Keratinocyte (primary cell): ENCODE measurements around the gene CFAP410. TPM values are rescaled to one million over a fixed set of nuclear protein-coding genes. Genes with fewer than 3 reads are reported as not detected.

Source experiments
- DNase-seq: peaks from one replicate; pipeline ENCODE4 v3.0.0-alpha.2; 2011; ENCODE audit warnings: low read depth, missing footprints, low spot score
- FAIRE-seq: peaks from 2 replicates; lab custom pipeline; 2011; peaks lifted over from hg19 to GRCh38; lab: Jason Lieb, UNC
- H2AFZ ChIP-seq: 2 replicates; pipeline ENCODE4 v1.6.0; 2012; ENCODE audit warnings: low read length, control low read depth, inconsistent platforms; ENCODE audit not compliant: control insufficient read depth
- H3K27ac ChIP-seq: 2 replicates; pipeline ENCODE4 v1.5.1; 2011; ENCODE audit warnings: low read length; ENCODE audit not compliant: control insufficient read depth, insufficient read depth
- H3K27me3 ChIP-seq: 3 replicates; pipeline ENCODE4 v1.6.0; 2011; ENCODE audit warnings: low read length; ENCODE audit not compliant: control insufficient read depth, insufficient read depth; ENCODE audit errors: extremely low read depth
- H3K36me3 ChIP-seq, 2 experiments: 2 replicates in 1 of 2; 3 replicates in 1 of 2; pipeline ENCODE4 v1.5.1; 2011; ENCODE audit warnings: low read length in 2 of 2, mild to moderate bottlenecking in 1 of 2; ENCODE audit not compliant: control insufficient read depth in 2 of 2, insufficient read depth in 2 of 2; ENCODE audit errors: extremely low read depth in 1 of 2
- H3K4me1 ChIP-seq: 3 replicates; pipeline ENCODE4 v1.5.1; 2011; ENCODE audit warnings: low read length; ENCODE audit not compliant: control insufficient read depth, insufficient read depth; ENCODE audit errors: extremely low read depth
- H3K4me2 ChIP-seq: 3 replicates; pipeline ENCODE4 v1.6.0; 2011; ENCODE audit warnings: low read depth, low read length; ENCODE audit not compliant: control insufficient read depth, insufficient read depth; ENCODE audit errors: extremely low read depth
- H3K4me3 ChIP-seq, 3 experiments: fragments of 200-600 bp in 1 of 3; sonication (generic) in 1 of 3; 2 replicates in 2 of 3; 3 replicates in 1 of 3; pipeline ENCODE4 v1.5.1; 2011 to 2016; ENCODE audit warnings: low read length in 3 of 3, mild to moderate bottlenecking in 3 of 3, control low read depth in 2 of 3, inconsistent platforms in 1 of 3, low read depth in 1 of 3, mixed read lengths in 1 of 3, mixed run types in 1 of 3, moderate library complexity in 1 of 3; ENCODE audit not compliant: control insufficient read depth in 2 of 3, insufficient read depth in 2 of 3; ENCODE audit errors: extremely low read depth in 1 of 3
- H3K79me2 ChIP-seq: 2 replicates; pipeline ENCODE4 v1.6.0; 2012; ENCODE audit warnings: low read length; ENCODE audit not compliant: control insufficient read depth, insufficient read depth
- H3K9ac ChIP-seq: 3 replicates; pipeline ENCODE4 v1.6.0; 2011; ENCODE audit warnings: low read length; ENCODE audit not compliant: control insufficient read depth, insufficient read depth; ENCODE audit errors: extremely low read depth
- H3K9me1 ChIP-seq: 3 replicates; pipeline ENCODE4 v1.6.0; 2011; ENCODE audit warnings: low read length; ENCODE audit not compliant: control insufficient read depth, insufficient read depth; ENCODE audit errors: extremely low read depth
- H3K9me3 ChIP-seq: 2 replicates; pipeline ENCODE4 v1.5.1; 2012; ENCODE audit warnings: low read depth, low read length; ENCODE audit not compliant: control insufficient read depth
- H4K20me1 ChIP-seq: 3 replicates; pipeline ENCODE4 v1.6.0; 2011; ENCODE audit warnings: low read length; ENCODE audit not compliant: control insufficient read depth, insufficient read depth; ENCODE audit errors: extremely low read depth
- CTCF ChIP-seq, 3 experiments: IDR thresholded peaks in 1 of 3; conservative IDR thresholded peaks in 1 of 3; optimal IDR thresholded peaks in 1 of 3; 2 replicates in 2 of 3; 3 replicates in 1 of 3; pipeline versions ENCODE3 to v1.5.1; 2011; ENCODE audit warnings: low read length in 3 of 3, mild to moderate bottlenecking in 3 of 3, moderate library complexity in 2 of 3, control low read depth in 1 of 3, inconsistent platforms in 1 of 3; ENCODE audit not compliant: insufficient read depth in 2 of 3; ENCODE audit errors: extremely low read depth in 1 of 3
- EZH2 ChIP-seq: IDR thresholded peaks from one replicate; pipeline ENCODE4 v1.6.1; 2012; ENCODE audit warnings: inconsistent platforms, mild to moderate bottlenecking, low read length, moderate library complexity
- dilution Hi-C: fragments of 300-500 bp; cut with MboI; formaldehyde crosslinking; loops from one replicate; pipeline ENCODE4 v1.7.0; 2020; ENCODE audit warnings: low sequenced_read_pairs; ENCODE audit not compliant: extremely low pct_ligation_motif_present
- polyA plus RNA-seq, 5 experiments: library from polyadenylated mRNA; depleted of rRNA in 3 of 5; stranded (reverse) in 3 of 5; stranded (forward) in 1 of 5; unstranded in 1 of 5; fragments of >200 nt; gene quantifications; 1 replicate in 1 of 5; 2 replicates in 3 of 5; 3 replicates in 1 of 5; pipeline versions ENCODE4 v1.2.1 to v1.2.3, GENCODE V29; 2011 to 2012; ENCODE audit warnings: missing spikeins in 2 of 5, low read depth in 1 of 5, low replicate concordance in 1 of 5

The CFAP410 gene
- polyA plus RNA-seq, 1 donor (not counting 4 experiments of a cell fraction or from before 2014, with no cell fraction given) = 2.2 TPM

GRCh38 chr21:44313451-44313850 is 25.7 kb downstream of the CFAP410 start:
- TF ChIP-seq CTCF (optimal IDR thresholded peaks at IDR 0.05 in 1 of 3, IDR thresholded peaks at IDR 0.05 in 1 of 3, conservative IDR thresholded peaks at IDR 0.05 in 1 of 3; ENCODE audit: extremely low read depth in 1 of 3, insufficient read depth in 2 of 3, low read length in 3 of 3) = no peak
- no peak for TF ChIP-seq EZH2
- dilution Hi-C loops = no loop called here
- Histone ChIP-seq H3K36me3 (peaks cover 6 to 36% of the 10 kb centered on the region in 2 experiments), H3K9ac (no peak overlapping the region), H3K27ac (no peak overlapping the region), H3K4me1 (peaks cover 3% of the 10 kb centered on the region), H3K9me1 (no peaks in the 10 kb centered on the region), H3K27me3 (no peaks in the 10 kb centered on the region), H4K20me1 (no peaks in the 10 kb centered on the region), H2AFZ (no peak overlapping the region), H3K4me2 (no peak overlapping the region), H3K4me3 (no peak overlapping the region), H3K9me3 (no peaks in the 10 kb centered on the region), H3K79me2 (no peaks in the 10 kb centered on the region)
- FAIRE-seq (no peak), DNase-seq (no peak)

- no peaks in the 10 kb centered on the region for H3K9me1 ChIP-seq
- H3K9ac ChIP-seq = no peak overlapping the region
- no peak overlapping the region for H3K4me2 ChIP-seq
- no peaks in the 10 kb centered on the region for H3K27me3 ChIP-seq
- H3K9me3 ChIP-seq = no peaks in the 10 kb centered on the region
- H4K20me1 ChIP-seq = no peaks in the 10 kb centered on the region
- H2AFZ ChIP-seq = no peak overlapping the region
- H3K4me1 ChIP-seq = peaks cover 3% of the 10 kb centered on the region
- no peak for TF ChIP-seq EZH2
- no peak for TF ChIP-seq CTCF (optimal IDR thresholded peaks at IDR 0.05 in 1 of 3, IDR thresholded peaks at IDR 0.05 in 1 of 3, conservative IDR thresholded peaks at IDR 0.05 in 1 of 3; ENCODE audit: extremely low read depth in 1 of 3, insufficient read depth in 2 of 3, low read length in 3 of 3)
- no peak for FAIRE-seq
- H3K36me3 ChIP-seq = peaks cover 6 to 34% of the 10 kb centered on the region in 2 experiments
- no peak overlapping the region for H3K27ac ChIP-seq
- no peaks in the 10 kb centered on the region for H3K79me2 ChIP-seq
- dilution Hi-C loops = no loop called here
- DNase-seq = no peak
- H3K4me3 ChIP-seq = no peak overlapping the region
Measured at GRCh38 chr21:44312716-44313115, 26.5 kb downstream of the CFAP410 start.
